WERI-Rb-1 (cell line): ENCODE data around the gene RAET1L.
"Not testable (repeated sequence)": the region's sequence is repeated elsewhere in the genome, so short reads cannot be mapped to it uniquely, and the experiment has no call there.

Experiments
- DNase-seq: peaks from one replicate; pipeline ENCODE4 v3.0.0-alpha.2; 2020
- H3K27ac ChIP-seq: fragments of 250-450 bp; sonication (Bioruptor Pico); 2 replicates; pipeline ENCODE4 v1.5.1; 2020; ENCODE audit warnings: mild to moderate bottlenecking, moderate library complexity
- H3K27me3 ChIP-seq: fragments of 250-450 bp; sonication (Bioruptor Pico); 2 replicates; pipeline ENCODE4 v1.5.1; 2021; ENCODE audit warnings: mild to moderate bottlenecking, low read depth, moderate library complexity; ENCODE audit not compliant: insufficient read depth, severe bottlenecking
- H3K36me3 ChIP-seq: fragments of 250-450 bp; sonication (Bioruptor Pico); 2 replicates; pipeline ENCODE4 v1.5.1; 2020; ENCODE audit warnings: mild to moderate bottlenecking, moderate library complexity
- H3K4me3 ChIP-seq: 2 replicates; pipeline ENCODE4 v1.5.1; 2011; ENCODE audit warnings: low read depth, mild to moderate bottlenecking, control low read depth, low read length
- H3K9me3 ChIP-seq: fragments of 250-450 bp; sonication (Bioruptor Pico); 2 replicates; pipeline ENCODE4 v1.5.1; 2021; ENCODE audit warnings: mild to moderate bottlenecking, moderate library complexity; ENCODE audit not compliant: severe bottlenecking
- CTCF ChIP-seq: IDR thresholded peaks from 2 replicates; pipeline ENCODE4 v1.5.1; 2011; ENCODE audit warnings: low read depth, mild to moderate bottlenecking, control low read depth, inconsistent platforms, low read length

Gene RAET1L

GRCh38 chr6:149974825-149975224 lies 50.5 kb downstream of the RAET1L start:
- TF ChIP-seq CTCF = no peak
- no peak for DNase-seq
- H3K36me3 ChIP-seq = no peaks in the 10 kb centered on the region
- no peaks in the 10 kb centered on the region for H3K9me3 ChIP-seq
- no peak overlapping the region for H3K4me3 ChIP-seq
- H3K27ac ChIP-seq = no peak overlapping the region
- H3K27me3 ChIP-seq = peaks cover 31% of the 10 kb centered on the region

GRCh38 chr6:149974394-149974793 lies 50.9 kb downstream of the RAET1L start:
- H3K9me3 ChIP-seq, H3K27ac ChIP-seq, H3K4me3 ChIP-seq, H3K36me3 ChIP-seq, DNase-seq: not testable (repeated sequence)
- peaks cover 28% of the 10 kb centered on the region for H3K27me3 ChIP-seq

- H3K4me3 ChIP-seq = no peak overlapping the region
- no peaks in the 10 kb centered on the region for H3K9me3 ChIP-seq
- no peak overlapping the region for H3K27ac ChIP-seq
- no peaks in the 10 kb centered on the region for H3K36me3 ChIP-seq
- peaks cover 10% of the 10 kb centered on the region for H3K27me3 ChIP-seq
- no peak for TF ChIP-seq CTCF
- DNase-seq = no peak
Measured at GRCh38 chr6:149969635-149970034, 55.7 kb downstream of the RAET1L start.

GRCh38 chr6:149968909-149969308 lies 56.4 kb downstream of the RAET1L start:
- not testable (repeated sequence) for H3K36me3 ChIP-seq, H3K9me3 ChIP-seq, DNase-seq, H3K27ac ChIP-seq, H3K4me3 ChIP-seq
- peaks cover 17% of the 10 kb centered on the region for H3K27me3 ChIP-seq
